Measurements from ENCODE around the gene NFYB. TPM values are rescaled to one million over a fixed set of nuclear protein-coding genes. Genes with fewer than 3 reads are reported as not detected.

Gene NFYB
- total RNA-seq, 4 donors from 2014 or later: 41.6 to 61.4 (median 46.3) TPM

- no peak overlapping the region for H3K27ac ChIP-seq
- H3K27me3 ChIP-seq: no peaks in the 10 kb centered on the region
- DNase-seq (ENCODE audit: low spot score in 2 of 2): no peak
- H3K4me3 ChIP-seq: no peak overlapping the region
- 89 to 92% methylated on average over 8 of the region's 8 CpGs for WGBS, 2 donors
- no peaks in the 10 kb centered on the region for H3K36me3 ChIP-seq
- H3K9me3 ChIP-seq: no peaks in the 10 kb centered on the region
- H3K4me1 ChIP-seq: no peaks in the 10 kb centered on the region
- TF ChIP-seq POLR2A (IDR thresholded peaks at IDR 0.05) (no peak), EP300 (IDR thresholded peaks at IDR 0.05) (no peak), CTCF (IDR thresholded peaks at IDR 0.05) (no peak)
Measured at GRCh38 chr12:104155711-104156555, 17.9 kb upstream of the NFYB start.

GRCh38 chr12:104154806-104155205 is 16.8 kb upstream of the NFYB start:
- no peak overlapping the region for H3K27ac ChIP-seq
- WGBS, 2 donors: 46 to 50% methylated on average over 2 of the region's 2 CpGs
- no peaks in the 10 kb centered on the region for H3K9me3 ChIP-seq
- TF ChIP-seq EP300 (IDR thresholded peaks at IDR 0.05) (no peak), CTCF (IDR thresholded peaks at IDR 0.05) (no peak), POLR2A (IDR thresholded peaks at IDR 0.05) (no peak)
- H3K36me3 ChIP-seq: no peaks in the 10 kb centered on the region
- no peaks in the 10 kb centered on the region for H3K4me1 ChIP-seq
- DNase-seq (ENCODE audit: low spot score in 2 of 2): no peak
- H3K4me3 ChIP-seq: no peak overlapping the region
- H3K27me3 ChIP-seq: no peaks in the 10 kb centered on the region

GRCh38 chr12:104154286-104154685 is 16.3 kb upstream of the NFYB start:
- Histone ChIP-seq H3K9me3 (no peaks in the 10 kb centered on the region), H3K4me1 (no peaks in the 10 kb centered on the region), H3K4me3 (no peak overlapping the region), H3K27ac (no peak overlapping the region), H3K36me3 (no peaks in the 10 kb centered on the region), H3K27me3 (no peaks in the 10 kb centered on the region)
- no peak for DNase-seq (ENCODE audit: low spot score in 2 of 2)
- TF ChIP-seq CTCF (IDR thresholded peaks at IDR 0.05) (no peak), EP300 (IDR thresholded peaks at IDR 0.05) (no peak), POLR2A (IDR thresholded peaks at IDR 0.05) (no peak)
- WGBS, 2 donors: 76% methylated on average over 4 of the region's 4 CpGs

GRCh38 chr12:104152685-104153241 is 14.8 kb upstream of the NFYB start:
- Histone ChIP-seq H3K36me3 (no peaks in the 10 kb centered on the region), H3K4me1 (no peaks in the 10 kb centered on the region), H3K27ac (no peak overlapping the region), H3K27me3 (no peaks in the 10 kb centered on the region), H3K9me3 (no peaks in the 10 kb centered on the region), H3K4me3 (no peak overlapping the region)
- no peak for DNase-seq (ENCODE audit: low spot score in 2 of 2)
- TF ChIP-seq EP300 (IDR thresholded peaks at IDR 0.05) (no peak), POLR2A (IDR thresholded peaks at IDR 0.05) (no peak), CTCF (IDR thresholded peaks at IDR 0.05) (no peak)

- no peak for DNase-seq (ENCODE audit: low spot score in 2 of 2)
- Histone ChIP-seq H3K9me3 (no peaks in the 10 kb centered on the region), H3K27ac (no peak overlapping the region), H3K27me3 (no peaks in the 10 kb centered on the region), H3K4me3 (no peak overlapping the region), H3K36me3 (no peaks in the 10 kb centered on the region), H3K4me1 (no peaks in the 10 kb centered on the region)
- WGBS, 2 donors: 77 to 78% methylated on average over 8 of the region's 8 CpGs
- TF ChIP-seq EP300 (IDR thresholded peaks at IDR 0.05) (no peak), POLR2A (IDR thresholded peaks at IDR 0.05) (no peak), CTCF (IDR thresholded peaks at IDR 0.05) (no peak)
Measured at GRCh38 chr12:104150416-104150815, 12.4 kb upstream of the NFYB start.

Measured in tibial nerve (tissue), 4 donors.